Loucy (cell line): ENCODE results near the gene OR4K13.

Experiments
- H2AFZ ChIP-seq: fragments of 200-600 bp; sonication (generic); 2 replicates; pipeline ENCODE4 v1.6.0; 2016; ENCODE audit warnings: antibody characterized with exemption, mild to moderate bottlenecking, low read length, moderate library complexity
- H3F3A ChIP-seq: fragments of 200-600 bp; 2 replicates; pipeline ENCODE4 v1.6.0; 2016; ENCODE audit warnings: antibody characterized with exemption, low read depth, mild to moderate bottlenecking
- H3K27me3 ChIP-seq: fragments of 200-600 bp; sonication (generic); 2 replicates; pipeline ENCODE4 v1.6.1; 2014; ENCODE audit warnings: low read length, mild to moderate bottlenecking; ENCODE audit not compliant: insufficient read depth, poor library complexity, severe bottlenecking
- H3K36me3 ChIP-seq: fragments of 200-600 bp; sonication (generic); 2 replicates; pipeline ENCODE4 v1.6.1; 2016; ENCODE audit warnings: low read length; ENCODE audit not compliant: insufficient read depth
- H3K4me1 ChIP-seq: fragments of 200-600 bp; sonication (generic); 2 replicates; pipeline ENCODE4 v1.5.1; 2014; ENCODE audit warnings: low read length, mild to moderate bottlenecking; ENCODE audit not compliant: insufficient read depth, poor library complexity, severe bottlenecking
- H3K4me2 ChIP-seq: fragments of 200-600 bp; sonication (generic); 2 replicates; pipeline ENCODE4 v1.6.0; 2014; ENCODE audit warnings: antibody characterized with exemption, low read length, low read depth, mild to moderate bottlenecking; ENCODE audit not compliant: poor library complexity, severe bottlenecking
- H3K4me3 ChIP-seq: fragments of 200-600 bp; sonication (generic); 2 replicates; pipeline ENCODE4 v1.5.1; 2014; ENCODE audit warnings: low read length, mild to moderate bottlenecking, mixed read lengths; ENCODE audit not compliant: poor library complexity, severe bottlenecking
- H3K79me2 ChIP-seq: fragments of 200-600 bp; sonication (generic); 2 replicates; pipeline ENCODE4 v1.6.1; 2014; ENCODE audit warnings: low read length; ENCODE audit not compliant: insufficient read depth
- H3K9ac ChIP-seq: fragments of 200-600 bp; sonication (generic); 2 replicates; pipeline ENCODE4 v1.6.0; 2014; ENCODE audit warnings: mild to moderate bottlenecking, low read depth, low read length, moderate library complexity; ENCODE audit not compliant: poor library complexity, severe bottlenecking
- H3K9me2 ChIP-seq: fragments of 200-600 bp; sonication (generic); replicated peaks from 2 replicates; pipeline ENCODE4 v1.6.1; 2016; ENCODE audit warnings: low read depth, low read length, mixed read lengths
- H3K9me3 ChIP-seq: fragments of 200-600 bp; sonication (generic); 2 replicates; pipeline ENCODE4 v1.6.1; 2014; ENCODE audit warnings: mild to moderate bottlenecking, antibody characterized with exemption, low read length, low read depth; ENCODE audit not compliant: insufficient read depth
- H4K20me1 ChIP-seq: fragments of 200-600 bp; sonication (generic); 2 replicates; pipeline ENCODE4 v1.6.0; 2014; ENCODE audit warnings: antibody characterized with exemption, low read length, mild to moderate bottlenecking; ENCODE audit not compliant: insufficient read depth, poor library complexity, severe bottlenecking
- EZH2phosphoT487 ChIP-seq: fragments of 200-600 bp; IDR thresholded peaks from 2 replicates; pipeline ENCODE4 v1.6.1; 2018; ENCODE audit warnings: antibody characterized with exemption, mild to moderate bottlenecking, moderate library complexity, borderline replicate concordance
- TF ChIP-seq, protein P1 (sequence below): fragments of 200-600 bp; sonication (generic); conservative IDR thresholded peaks from 2 replicates; pipeline ENCODE4 v1.5.1; 2014; ENCODE audit warnings: mild to moderate bottlenecking, antibody characterized with exemption, low read length

The OR4K13 gene

DNA sequence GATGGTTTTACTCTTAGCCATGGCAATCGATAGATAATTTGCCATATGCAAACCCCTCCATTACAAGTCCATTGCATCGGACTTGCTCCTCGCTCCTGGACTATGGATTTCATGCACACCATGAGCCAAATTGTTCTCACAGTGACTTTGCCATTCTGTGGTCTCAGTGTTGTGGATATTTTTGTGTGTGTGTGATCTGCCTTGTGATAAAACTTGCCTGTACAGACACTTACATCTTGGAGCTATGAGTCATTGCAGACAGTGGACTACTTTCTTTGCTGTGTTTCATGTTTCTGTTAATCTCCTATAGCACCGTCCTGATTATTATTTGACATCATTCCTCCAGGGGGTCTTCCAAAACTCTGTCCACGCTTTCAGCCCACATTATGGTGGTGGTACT lies 8.4 kb upstream of the OR4K13 start:
- no peak for TF ChIP-seq EZH2phosphoT487
- TF ChIP-seq, protein P1, sequence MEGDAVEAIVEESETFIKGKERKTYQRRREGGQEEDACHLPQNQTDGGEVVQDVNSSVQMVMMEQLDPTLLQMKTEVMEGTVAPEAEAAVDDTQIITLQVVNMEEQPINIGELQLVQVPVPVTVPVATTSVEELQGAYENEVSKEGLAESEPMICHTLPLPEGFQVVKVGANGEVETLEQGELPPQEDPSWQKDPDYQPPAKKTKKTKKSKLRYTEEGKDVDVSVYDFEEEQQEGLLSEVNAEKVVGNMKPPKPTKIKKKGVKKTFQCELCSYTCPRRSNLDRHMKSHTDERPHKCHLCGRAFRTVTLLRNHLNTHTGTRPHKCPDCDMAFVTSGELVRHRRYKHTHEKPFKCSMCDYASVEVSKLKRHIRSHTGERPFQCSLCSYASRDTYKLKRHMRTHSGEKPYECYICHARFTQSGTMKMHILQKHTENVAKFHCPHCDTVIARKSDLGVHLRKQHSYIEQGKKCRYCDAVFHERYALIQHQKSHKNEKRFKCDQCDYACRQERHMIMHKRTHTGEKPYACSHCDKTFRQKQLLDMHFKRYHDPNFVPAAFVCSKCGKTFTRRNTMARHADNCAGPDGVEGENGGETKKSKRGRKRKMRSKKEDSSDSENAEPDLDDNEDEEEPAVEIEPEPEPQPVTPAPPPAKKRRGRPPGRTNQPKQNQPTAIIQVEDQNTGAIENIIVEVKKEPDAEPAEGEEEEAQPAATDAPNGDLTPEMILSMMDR: no peak
- H3K4me3 ChIP-seq: no peak overlapping the region
- no peak overlapping the region for H2AFZ ChIP-seq
- no peak overlapping the region for H3K4me2 ChIP-seq
- H3K27me3 ChIP-seq: no peaks in the 10 kb centered on the region
- H3F3A ChIP-seq: no peaks in the 10 kb centered on the region
- H3K9ac ChIP-seq: no peak overlapping the region
- H3K36me3 ChIP-seq: no peaks in the 10 kb centered on the region
- H4K20me1 ChIP-seq: no peaks in the 10 kb centered on the region
- no peaks in the 10 kb centered on the region for H3K9me3 ChIP-seq
- no peaks in the 10 kb centered on the region for H3K9me2 ChIP-seq
- H3K4me1 ChIP-seq: no peaks in the 10 kb centered on the region
- no peaks in the 10 kb centered on the region for H3K79me2 ChIP-seq

DNA sequence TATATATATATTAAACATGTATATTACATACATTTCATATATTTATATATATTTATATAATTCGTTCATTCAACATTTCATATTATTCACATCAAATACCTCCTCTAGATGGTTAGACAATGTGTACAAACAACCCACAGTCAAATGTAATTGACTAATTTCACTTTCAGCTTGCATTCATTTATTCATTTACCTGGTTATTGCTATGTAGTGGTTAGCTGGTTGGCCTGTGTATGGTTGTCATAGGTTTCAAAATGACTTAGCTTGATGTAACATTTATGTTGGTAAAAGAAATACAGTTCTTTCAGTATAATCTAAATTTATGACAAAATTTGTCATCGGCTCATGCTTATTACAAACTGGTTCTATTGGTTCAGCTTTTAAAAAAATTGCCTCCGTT lies 389 bp downstream of the OR4K13 start:
- H3K4me2 ChIP-seq: no peak overlapping the region
- H3K9me2 ChIP-seq: no peaks in the 10 kb centered on the region
- no peaks in the 10 kb centered on the region for H3F3A ChIP-seq
- H3K4me3 ChIP-seq: no peak overlapping the region
- no peak for TF ChIP-seq EZH2phosphoT487
- TF ChIP-seq, protein P1: no peak
- no peak overlapping the region for H2AFZ ChIP-seq
- H3K79me2 ChIP-seq: no peaks in the 10 kb centered on the region
- H4K20me1 ChIP-seq: no peaks in the 10 kb centered on the region
- no peaks in the 10 kb centered on the region for H3K27me3 ChIP-seq
- H3K36me3 ChIP-seq: no peaks in the 10 kb centered on the region
- H3K9ac ChIP-seq: no peak overlapping the region
- no peaks in the 10 kb centered on the region for H3K9me3 ChIP-seq
- no peaks in the 10 kb centered on the region for H3K4me1 ChIP-seq

DNA sequence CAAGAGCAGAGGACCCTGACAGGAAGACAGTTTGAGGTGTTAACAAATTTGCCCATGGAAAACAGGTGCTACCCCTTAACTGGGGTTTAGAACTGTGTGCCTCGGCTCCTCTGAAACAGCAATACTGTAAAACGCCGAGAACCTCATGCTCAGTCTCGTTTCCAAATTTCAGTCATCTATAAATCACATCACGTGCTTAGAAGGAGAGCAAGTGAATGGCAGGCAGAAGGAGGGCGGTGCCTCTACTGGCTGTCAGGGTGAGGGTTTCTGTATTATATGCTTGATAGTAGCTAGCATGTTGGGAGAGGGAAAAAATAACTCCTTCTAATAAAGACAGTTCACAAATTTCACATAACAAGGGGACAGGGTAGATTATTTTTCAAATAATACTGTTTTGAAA lies 4.8 kb downstream of the OR4K13 start:
- no peak overlapping the region for H2AFZ ChIP-seq
- no peaks in the 10 kb centered on the region for H3K36me3 ChIP-seq
- H3K9me3 ChIP-seq: no peaks in the 10 kb centered on the region
- H3K27me3 ChIP-seq: no peaks in the 10 kb centered on the region
- TF ChIP-seq, protein P1: no peak
- TF ChIP-seq EZH2phosphoT487: no peak
- H3K4me3 ChIP-seq: no peak overlapping the region
- H3K4me1 ChIP-seq: no peaks in the 10 kb centered on the region
- H3K9me2 ChIP-seq: no peaks in the 10 kb centered on the region
- no peak overlapping the region for H3K9ac ChIP-seq
- H3K79me2 ChIP-seq: no peaks in the 10 kb centered on the region
- no peaks in the 10 kb centered on the region for H3F3A ChIP-seq
- H4K20me1 ChIP-seq: no peaks in the 10 kb centered on the region
- no peak overlapping the region for H3K4me2 ChIP-seq
